MM.1S (cell line): Measurements from ENCODE around the gene RASSF3.

Experiments used
- CTCF ChIP-seq: fragments of 300-600 bp; sonication (generic); IDR thresholded peaks from 2 replicates; pipeline ENCODE4 v1.5.1; 2016; ENCODE audit warnings: antibody characterized with exemption, low read length, mixed read lengths
- EZH2 ChIP-seq: fragments of 300-600 bp; sonication (generic); optimal IDR thresholded peaks from 2 replicates; pipeline ENCODE3; 2017; ENCODE audit warnings: low read depth, mild to moderate bottlenecking, antibody characterized with exemption, low read length, mixed read lengths
- EZH2phosphoT487 ChIP-seq: fragments of 300-600 bp; sonication (generic); IDR thresholded peaks from 2 replicates; pipeline ENCODE4 v1.6.1; 2018; ENCODE audit warnings: antibody characterized with exemption, low read length

- TF ChIP-seq EZH2phosphoT487, result no peak
- TF ChIP-seq CTCF, result no peak
- TF ChIP-seq EZH2, result no peak
These were observed 60.8 kb downstream of the RASSF3 start for GRCh38 chr12:64670919-64671639.
